ENCODE data around the gene TGIF2. TPM values are rescaled to one million over a fixed set of nuclear protein-coding genes. Genes with fewer than 3 reads are reported as not detected.

TGIF2 gene
- total RNA-seq, 1 donor from 2014 or later: 10.1 TPM

DNA sequence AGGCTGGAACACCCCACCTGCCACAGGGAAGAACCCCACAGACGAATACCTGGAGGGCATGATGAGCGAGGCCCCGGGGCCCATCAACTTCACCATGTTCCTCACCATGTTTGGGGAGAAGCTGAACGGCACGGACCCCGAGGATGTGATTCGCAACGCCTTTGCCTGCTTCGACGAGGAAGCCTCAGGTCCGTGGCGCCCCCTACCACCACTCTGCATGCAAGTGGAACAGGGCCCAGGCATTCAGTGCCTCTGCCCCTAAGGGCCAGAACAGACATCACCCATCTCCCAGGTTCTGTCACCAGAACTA is 25.4 kb upstream of the TGIF2 start:
- DNase-seq: no peak
- H3K36me3 Mint-ChIP-seq (ENCODE audit: unreplicated experiment): no peaks in the 10 kb centered on the region
- TF ChIP-seq, protein P1, sequence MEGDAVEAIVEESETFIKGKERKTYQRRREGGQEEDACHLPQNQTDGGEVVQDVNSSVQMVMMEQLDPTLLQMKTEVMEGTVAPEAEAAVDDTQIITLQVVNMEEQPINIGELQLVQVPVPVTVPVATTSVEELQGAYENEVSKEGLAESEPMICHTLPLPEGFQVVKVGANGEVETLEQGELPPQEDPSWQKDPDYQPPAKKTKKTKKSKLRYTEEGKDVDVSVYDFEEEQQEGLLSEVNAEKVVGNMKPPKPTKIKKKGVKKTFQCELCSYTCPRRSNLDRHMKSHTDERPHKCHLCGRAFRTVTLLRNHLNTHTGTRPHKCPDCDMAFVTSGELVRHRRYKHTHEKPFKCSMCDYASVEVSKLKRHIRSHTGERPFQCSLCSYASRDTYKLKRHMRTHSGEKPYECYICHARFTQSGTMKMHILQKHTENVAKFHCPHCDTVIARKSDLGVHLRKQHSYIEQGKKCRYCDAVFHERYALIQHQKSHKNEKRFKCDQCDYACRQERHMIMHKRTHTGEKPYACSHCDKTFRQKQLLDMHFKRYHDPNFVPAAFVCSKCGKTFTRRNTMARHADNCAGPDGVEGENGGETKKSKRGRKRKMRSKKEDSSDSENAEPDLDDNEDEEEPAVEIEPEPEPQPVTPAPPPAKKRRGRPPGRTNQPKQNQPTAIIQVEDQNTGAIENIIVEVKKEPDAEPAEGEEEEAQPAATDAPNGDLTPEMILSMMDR (IDR thresholded peaks at IDR 0.05; ENCODE audit: partially characterized antibody, unreplicated experiment): peak; percentile 17
- H3K4me3 Mint-ChIP-seq (ENCODE audit: unreplicated experiment): no peak overlapping the region
- no peak overlapping the region for H3K27ac Mint-ChIP-seq (ENCODE audit: unreplicated experiment)
- H3K9me3 Mint-ChIP-seq (ENCODE audit: unreplicated experiment): peaks cover 2% of the 10 kb centered on the region
- H3K4me1 Mint-ChIP-seq (ENCODE audit: low read depth, unreplicated experiment): peaks cover 4% of the 10 kb centered on the region
- peaks cover 3% of the 10 kb centered on the region for H3K27me3 Mint-ChIP-seq (ENCODE audit: unreplicated experiment)

DNA sequence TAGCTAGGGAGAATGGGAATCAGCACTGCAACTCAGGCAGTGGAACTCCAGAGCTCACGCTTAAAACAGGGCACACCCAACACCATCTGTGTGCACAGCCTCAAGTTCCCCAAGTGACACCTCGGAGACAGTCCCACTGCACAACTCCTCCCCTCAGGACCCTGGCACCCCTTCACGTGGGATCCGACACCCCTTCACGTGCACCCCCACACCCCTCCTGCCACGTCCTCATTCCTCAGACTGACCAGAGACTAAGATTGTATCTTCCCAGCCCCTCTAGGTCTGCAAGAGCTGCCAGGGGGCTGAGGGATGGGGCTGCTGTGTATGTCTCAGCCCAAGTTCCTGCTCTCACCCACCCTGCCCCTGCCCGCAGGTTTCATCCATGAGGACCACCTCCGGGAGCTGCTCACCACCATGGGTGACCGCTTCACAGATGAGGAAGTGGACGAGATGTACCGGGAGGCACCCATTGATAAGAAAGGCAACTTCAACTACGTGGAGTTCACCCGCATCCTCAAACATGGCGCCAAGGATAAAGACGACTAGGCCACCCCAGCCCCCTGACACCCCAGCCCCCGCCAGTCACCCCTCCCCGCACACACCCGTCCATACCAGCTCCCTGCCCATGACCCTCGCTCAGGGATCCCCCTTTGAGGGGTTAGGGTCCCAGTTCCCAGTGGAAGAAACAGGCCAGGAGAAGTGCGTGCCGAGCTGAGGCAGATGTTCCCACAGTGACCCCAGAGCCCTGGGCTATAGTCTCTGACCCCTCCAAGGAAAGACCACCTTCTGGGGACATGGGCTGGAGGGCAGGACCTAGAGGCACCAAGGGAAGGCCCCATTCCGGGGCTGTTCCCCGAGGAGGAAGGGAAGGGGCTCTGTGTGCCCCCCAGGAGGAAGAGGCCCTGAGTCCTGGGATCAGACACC is 24.4 kb upstream of the TGIF2 start:
- no peak overlapping the region for H3K27ac Mint-ChIP-seq (ENCODE audit: unreplicated experiment)
- H3K36me3 Mint-ChIP-seq (ENCODE audit: unreplicated experiment): no peaks in the 10 kb centered on the region
- no peak for DNase-seq
- TF ChIP-seq, protein P1 (IDR thresholded peaks at IDR 0.05; ENCODE audit: partially characterized antibody, unreplicated experiment): no peak
- H3K4me3 Mint-ChIP-seq (ENCODE audit: unreplicated experiment): no peak overlapping the region
- peaks cover 4% of the 10 kb centered on the region for H3K4me1 Mint-ChIP-seq (ENCODE audit: low read depth, unreplicated experiment)
- no peaks in the 10 kb centered on the region for H3K9me3 Mint-ChIP-seq (ENCODE audit: unreplicated experiment)
- peaks cover 3% of the 10 kb centered on the region for H3K27me3 Mint-ChIP-seq (ENCODE audit: unreplicated experiment)

DNA sequence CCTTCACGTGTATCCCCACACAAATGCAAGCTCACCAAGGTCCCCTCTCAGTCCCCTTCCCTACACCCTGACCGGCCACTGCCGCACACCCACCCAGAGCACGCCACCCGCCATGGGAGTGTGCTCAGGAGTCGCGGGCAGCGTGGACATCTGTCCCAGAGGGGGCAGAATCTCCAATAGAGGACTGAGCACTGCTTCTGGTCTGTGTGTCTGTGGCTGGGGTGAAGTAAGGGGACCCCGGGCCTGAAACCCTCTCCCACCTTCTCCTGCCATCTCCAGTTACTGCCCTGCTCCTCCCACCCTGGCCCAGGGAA is 23.8 kb upstream of the TGIF2 start:
- H3K4me1 Mint-ChIP-seq (ENCODE audit: low read depth, unreplicated experiment): peaks cover 4% of the 10 kb centered on the region
- H3K36me3 Mint-ChIP-seq (ENCODE audit: unreplicated experiment): no peaks in the 10 kb centered on the region
- TF ChIP-seq, protein P1 (IDR thresholded peaks at IDR 0.05; ENCODE audit: partially characterized antibody, unreplicated experiment): no peak
- H3K9me3 Mint-ChIP-seq (ENCODE audit: unreplicated experiment): no peaks in the 10 kb centered on the region
- no peak for DNase-seq
- no peak overlapping the region for H3K27ac Mint-ChIP-seq (ENCODE audit: unreplicated experiment)
- H3K27me3 Mint-ChIP-seq (ENCODE audit: unreplicated experiment): peaks cover 3% of the 10 kb centered on the region
- H3K4me3 Mint-ChIP-seq (ENCODE audit: unreplicated experiment): no peak overlapping the region

DNA sequence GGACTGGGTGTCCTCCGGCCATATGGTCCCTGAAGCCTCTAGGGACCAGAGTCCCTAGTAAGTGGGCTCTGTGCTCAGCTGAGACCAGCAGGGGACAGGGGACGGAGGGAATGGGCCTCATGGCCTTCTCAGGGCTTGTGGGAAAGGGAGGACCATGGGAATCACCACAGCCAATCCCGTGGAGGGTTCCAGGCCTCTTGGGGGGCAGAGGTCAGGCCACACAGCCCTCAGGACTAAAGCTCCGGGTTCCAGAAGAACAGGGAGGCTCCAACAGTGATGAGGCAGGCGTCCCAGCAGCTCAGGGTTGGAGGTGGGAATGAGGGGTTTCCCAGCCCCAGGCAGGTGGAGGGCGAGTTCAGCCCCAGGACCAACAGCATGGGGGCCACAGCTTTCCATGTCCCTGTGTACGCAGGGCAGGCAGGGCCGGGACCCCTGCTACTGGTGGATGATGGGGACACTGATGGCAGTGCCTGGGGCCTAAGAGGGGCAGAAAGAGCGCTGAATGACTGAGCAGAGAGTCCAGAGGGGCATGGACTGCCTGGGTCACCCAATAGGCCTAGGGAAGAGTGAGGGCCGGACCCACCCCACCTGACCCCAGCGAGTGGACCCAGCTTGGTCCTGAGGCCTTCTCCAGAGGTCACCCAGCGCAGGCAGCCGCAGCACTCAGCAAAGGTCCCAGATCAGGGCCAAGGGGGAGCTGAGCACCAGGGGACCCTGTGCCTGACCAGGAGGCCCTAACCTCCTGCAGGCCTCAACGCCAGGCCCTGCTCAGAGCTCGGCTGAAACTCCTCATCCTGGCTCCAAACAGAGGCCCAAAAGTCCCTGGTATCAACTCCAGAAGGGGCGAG is 23.2 kb upstream of the TGIF2 start:
- DNase-seq: no peak

More for the DNA sequence above, 23.2 kb upstream of the TGIF2 start:
- Mint-ChIP-seq H3K4me3 (ENCODE audit: unreplicated experiment) (no peak overlapping the region), H3K4me1 (ENCODE audit: low read depth, unreplicated experiment) (peaks cover 4% of the 10 kb centered on the region), H3K36me3 (ENCODE audit: unreplicated experiment) (no peaks in the 10 kb centered on the region), H3K27ac (ENCODE audit: unreplicated experiment) (no peak overlapping the region), H3K27me3 (ENCODE audit: unreplicated experiment) (peaks cover 3% of the 10 kb centered on the region), H3K9me3 (ENCODE audit: unreplicated experiment) (no peaks in the 10 kb centered on the region)
- TF ChIP-seq, protein P1 (IDR thresholded peaks at IDR 0.05; ENCODE audit: partially characterized antibody, unreplicated experiment): no peak

All from glutamatergic neuron (in vitro differentiated cells).